ENCODE data around the gene DNAJC5.
"Not testable (repeated sequence)": the region's sequence is repeated elsewhere in the genome, so short reads cannot be mapped to it uniquely, and the experiment has no call there.

DNA sequence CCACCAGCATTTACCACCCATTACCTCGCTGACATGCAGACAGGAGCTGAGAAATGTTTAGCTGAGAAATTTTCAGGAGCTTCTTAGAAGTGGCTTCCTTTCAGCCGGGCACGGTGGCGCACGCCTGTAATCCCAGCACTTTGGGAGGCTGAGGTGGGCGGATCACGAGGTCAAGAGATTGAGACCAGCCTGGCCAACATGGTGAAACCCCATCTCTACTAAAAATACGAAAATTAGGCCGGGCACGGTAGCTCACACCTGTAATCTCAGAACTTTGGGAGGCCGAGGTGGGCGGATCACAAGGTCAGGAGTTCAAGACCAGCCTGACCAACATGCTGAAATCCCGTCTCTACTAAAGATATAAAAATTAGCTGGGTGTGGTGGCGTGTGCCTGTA is 43.4 kb upstream of the DNAJC5 start:
- TF ChIP-seq, protein P1, sequence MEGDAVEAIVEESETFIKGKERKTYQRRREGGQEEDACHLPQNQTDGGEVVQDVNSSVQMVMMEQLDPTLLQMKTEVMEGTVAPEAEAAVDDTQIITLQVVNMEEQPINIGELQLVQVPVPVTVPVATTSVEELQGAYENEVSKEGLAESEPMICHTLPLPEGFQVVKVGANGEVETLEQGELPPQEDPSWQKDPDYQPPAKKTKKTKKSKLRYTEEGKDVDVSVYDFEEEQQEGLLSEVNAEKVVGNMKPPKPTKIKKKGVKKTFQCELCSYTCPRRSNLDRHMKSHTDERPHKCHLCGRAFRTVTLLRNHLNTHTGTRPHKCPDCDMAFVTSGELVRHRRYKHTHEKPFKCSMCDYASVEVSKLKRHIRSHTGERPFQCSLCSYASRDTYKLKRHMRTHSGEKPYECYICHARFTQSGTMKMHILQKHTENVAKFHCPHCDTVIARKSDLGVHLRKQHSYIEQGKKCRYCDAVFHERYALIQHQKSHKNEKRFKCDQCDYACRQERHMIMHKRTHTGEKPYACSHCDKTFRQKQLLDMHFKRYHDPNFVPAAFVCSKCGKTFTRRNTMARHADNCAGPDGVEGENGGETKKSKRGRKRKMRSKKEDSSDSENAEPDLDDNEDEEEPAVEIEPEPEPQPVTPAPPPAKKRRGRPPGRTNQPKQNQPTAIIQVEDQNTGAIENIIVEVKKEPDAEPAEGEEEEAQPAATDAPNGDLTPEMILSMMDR (IDR thresholded peaks at IDR 0.05; ENCODE audit: low read length): not testable (repeated sequence)
- not testable (repeated sequence) for TF ChIP-seq EZH2 (IDR thresholded peaks at IDR 0.05; ENCODE audit: borderline replicate concordance, low read length)
